IMR-90 (cell line): ENCODE measurements around the gene PIH1D1. TPM values are rescaled to one million over a fixed set of nuclear protein-coding genes. Genes with fewer than 3 reads are reported as not detected.

Experiments used
- ATAC-seq: fragments of 200-7000 bp; cut with Tn5 transposase; 2 replicates; pipeline ENCODE4 v1.9.1; 2020; ENCODE audit warnings: low read depth, mild to moderate bottlenecking, moderate library complexity
- BruUV-seq: library from RNA; stranded (reverse); fragments of 400-500 nt; replicated peaks from 2 replicates; lab custom pipeline; 2021; lab: Mats Ljungman, UMichigan
- CTCF ChIA-PET: fragments of 300-600 bp; formaldehyde crosslinking; extraction: SDS; loops from one replicate; lab custom pipeline; 2021; ENCODE audit warnings: antibody characterized with exemption; lab: Yijun Ruan, JAX
- POLR2A ChIA-PET: fragments of 300-600 bp; sonication (Branson Sonifier 250); formaldehyde crosslinking; loops from one replicate; lab custom pipeline; 2022; ENCODE audit warnings: antibody characterized with exemption; ENCODE audit not compliant: unreplicated experiment; lab: Charles Lee
- DNase-seq: peaks from one replicate; pipeline ENCODE4 v3.0.0; 2013
- H2AFZ ChIP-seq: replicated peaks from 2 replicates; pipeline ENCODE3; 2013; ENCODE audit warnings: low read length, mild to moderate bottlenecking; ENCODE audit not compliant: poor library complexity
- H2AK5ac ChIP-seq: 2 replicates; pipeline ENCODE4 v1.6.1; 2013; ENCODE audit warnings: low read depth, low read length, inconsistent platforms
- H2AK9ac ChIP-seq: replicated peaks from 2 replicates; pipeline ENCODE3; 2013; ENCODE audit warnings: mild to moderate bottlenecking, low read depth, low read length, moderate library complexity; ENCODE audit not compliant: poor library complexity
- H2BK120ac ChIP-seq: 2 replicates; pipeline ENCODE4 v1.6.1; 2013; ENCODE audit warnings: low read depth, low read length, inconsistent platforms
- H2BK15ac ChIP-seq: 3 replicates; pipeline ENCODE4 v1.6.1; 2013; ENCODE audit warnings: low read depth, low read length, inconsistent platforms
- H2BK20ac ChIP-seq: 2 replicates; pipeline ENCODE4 v1.6.1; 2013; ENCODE audit warnings: low read depth, mild to moderate bottlenecking, inconsistent platforms, low read length, moderate library complexity
- H2BK5ac ChIP-seq: 2 replicates; pipeline ENCODE4 v1.6.1; 2013; ENCODE audit warnings: mild to moderate bottlenecking, low read depth, low read length, inconsistent platforms; ENCODE audit not compliant: poor library complexity, severe bottlenecking
- H3K14ac ChIP-seq: replicated peaks from 2 replicates; pipeline ENCODE4 v1.6.1; 2013; ENCODE audit warnings: low read depth, low read length, inconsistent platforms
- H3K18ac ChIP-seq: 2 replicates; pipeline ENCODE4 v1.6.1; 2013; ENCODE audit warnings: low read depth, low read length, control low read depth
- H3K23ac ChIP-seq: 2 replicates; pipeline ENCODE4 v1.6.1; 2013; ENCODE audit warnings: low read depth, low read length, inconsistent platforms
- H3K27ac ChIP-seq: 2 replicates; pipeline ENCODE4 v1.5.1; 2013; ENCODE audit warnings: mild to moderate bottlenecking, control low read depth, low read length; ENCODE audit not compliant: insufficient read depth
- H3K27me3 ChIP-seq: 2 replicates; pipeline ENCODE4 v1.6.1; 2013; ENCODE audit warnings: low read length; ENCODE audit not compliant: control insufficient read depth, insufficient read depth
- H3K36me3 ChIP-seq: 2 replicates; pipeline ENCODE4 v1.6.1; 2013; ENCODE audit warnings: low read length, mixed read lengths; ENCODE audit not compliant: control insufficient read depth, insufficient read depth
- H3K4ac ChIP-seq: 2 replicates; pipeline ENCODE4 v1.6.1; 2013; ENCODE audit warnings: low read depth, low read length, inconsistent platforms
- H3K4me1 ChIP-seq: 2 replicates; pipeline ENCODE4 v1.6.1; 2013; ENCODE audit warnings: low read length, mixed read lengths; ENCODE audit not compliant: control insufficient read depth, insufficient read depth
- H3K4me2 ChIP-seq: 2 replicates; pipeline ENCODE4 v1.6.1; 2013; ENCODE audit warnings: low read depth, mild to moderate bottlenecking, control low read depth, low read length, moderate library complexity
- H3K4me3 ChIP-seq: 2 replicates; pipeline ENCODE4 v1.5.1; 2013; ENCODE audit warnings: low read depth, mild to moderate bottlenecking, control low read depth, low read length, moderate library complexity; ENCODE audit not compliant: insufficient read depth
- H3K56ac ChIP-seq: 2 replicates; pipeline ENCODE4 v1.6.1; 2013; ENCODE audit warnings: low read length, inconsistent platforms; ENCODE audit not compliant: insufficient read depth; ENCODE audit errors: extremely low read depth
- H3K79me1 ChIP-seq, 2 experiments: 2 replicates each; pipeline ENCODE4 v1.6.1; 2013; ENCODE audit warnings: low read length in 2 of 2, inconsistent platforms in 1 of 2, low read depth in 1 of 2
- H3K9ac ChIP-seq: 2 replicates; pipeline ENCODE4 v1.6.1; 2013; ENCODE audit warnings: low read depth, low read length, control low read depth
- H3K9me1 ChIP-seq: 2 replicates; pipeline ENCODE4 v1.6.1; 2013; ENCODE audit warnings: low read length, inconsistent platforms; ENCODE audit not compliant: insufficient read depth
- H3K9me3 ChIP-seq: 2 replicates; pipeline ENCODE4 v1.6.1; 2013; ENCODE audit warnings: low read length; ENCODE audit not compliant: control insufficient read depth, insufficient read depth
- H4K20me1 ChIP-seq: 2 replicates; pipeline ENCODE4 v1.6.1; 2013; ENCODE audit warnings: low read length, inconsistent platforms; ENCODE audit not compliant: insufficient read depth
- H4K5ac ChIP-seq: 2 replicates; pipeline ENCODE4 v1.6.1; 2013; ENCODE audit warnings: mild to moderate bottlenecking, low read depth, low read length, control low read depth
- H4K8ac ChIP-seq, 2 experiments: 2 replicates each; pipeline ENCODE4 v1.6.1; 2013; ENCODE audit warnings: low read depth in 2 of 2, low read length in 2 of 2, control low read depth in 1 of 2, inconsistent platforms in 1 of 2
- H4K91ac ChIP-seq: 2 replicates; pipeline ENCODE4 v1.6.1; 2013; ENCODE audit warnings: low read depth, low read length, inconsistent platforms; ENCODE audit not compliant: insufficient read depth
- BHLHE40 ChIP-seq: fragments of 150-350 bp; IDR thresholded peaks from 2 replicates; pipeline ENCODE4 v1.6.1; 2016; ENCODE audit warnings: mild to moderate bottlenecking, low read depth, low read length
- CEBPB ChIP-seq: IDR thresholded peaks from 2 replicates; pipeline ENCODE4 v1.6.1; 2012; ENCODE audit warnings: low read depth, low read length, improper control_type of control experiment
- MAFK ChIP-seq: IDR thresholded peaks from 2 replicates; pipeline ENCODE4 v1.6.1; 2012; ENCODE audit warnings: low read depth, low read length, improper control_type of control experiment
- MAZ ChIP-seq: IDR thresholded peaks from 2 replicates; pipeline ENCODE4 v1.6.1; 2012; ENCODE audit warnings: low read depth, mild to moderate bottlenecking, low read length, improper control_type of control experiment, moderate library complexity, borderline replicate concordance
- MXI1 ChIP-seq: IDR thresholded peaks from 2 replicates; pipeline ENCODE4 v1.6.1; 2012; ENCODE audit warnings: low read depth, mild to moderate bottlenecking, low read length, moderate library complexity, borderline replicate concordance
- NFE2L2 ChIP-seq: fragments of 150-350 bp; IDR thresholded peaks from 2 replicates; pipeline ENCODE4 v1.6.1; 2016; ENCODE audit warnings: low read depth, mild to moderate bottlenecking, low read length
- POLR2A ChIP-seq: IDR thresholded peaks from 2 replicates; pipeline ENCODE4 v1.6.1; 2012; ENCODE audit warnings: mild to moderate bottlenecking, low read depth, low read length
- RAD21 ChIP-seq: IDR thresholded peaks from 2 replicates; pipeline ENCODE4 v1.6.1; 2012; ENCODE audit warnings: low read length, improper control_type of control experiment
- RCOR1 ChIP-seq: IDR thresholded peaks from 2 replicates; pipeline ENCODE4 v1.6.1; 2012; ENCODE audit warnings: mild to moderate bottlenecking, low read length, improper control_type of control experiment; ENCODE audit not compliant: insufficient replicate concordance
- RFX5 ChIP-seq: IDR thresholded peaks from 2 replicates; pipeline ENCODE4 v1.8.0; 2012; ENCODE audit warnings: low read depth, mild to moderate bottlenecking, low read length, moderate library complexity
- SMC3 ChIP-seq: fragments of 150-350 bp; IDR thresholded peaks from 2 replicates; pipeline ENCODE4 v1.6.1; 2016; ENCODE audit warnings: low read depth, mild to moderate bottlenecking, antibody characterized with exemption, low read length, moderate library complexity
- USF2 ChIP-seq: fragments of 150-350 bp; IDR thresholded peaks from 2 replicates; pipeline ENCODE4 v1.6.1; 2017; ENCODE audit warnings: mild to moderate bottlenecking, antibody characterized with exemption, low read length, low read depth
- WGBS, 2 experiments: methylation state at CpG; one replicate each; pipeline versions ENCODE4 v1.1.5 to v1.1.7; 2013; ENCODE audit warnings: missing lambda C conversion rate in 2 of 2; ENCODE audit not compliant: insufficient read length in 1 of 2; ENCODE audit errors: extremely low coverage in 2 of 2; 5-methylcytosine and 5-hydroxymethylcytosine counted together
- dilution Hi-C: fragments of 300-500 bp; cut with HindIII; formaldehyde crosslinking; loops from one replicate; pipeline ENCODE4 v1.14.3; 2018; ENCODE audit warnings: low sequenced_read_pairs; ENCODE audit not compliant: unreplicated experiment
- in situ Hi-C: fragments of 300-500 bp; cut with MboI; formaldehyde crosslinking; loops from 3 replicates; pipeline ENCODE4 v1.14.3; 2019; ENCODE audit warnings: low sequenced_read_pairs, inconsistent platforms, mixed read lengths
- intact Hi-C: fragments of 100-400 bp; cut with micrococcal nuclease; formaldehyde crosslinking; loops from 2 replicates; pipeline ENCODE4 v1.10.0; 2022
- polyA plus RNA-seq, 3 experiments: library from polyadenylated mRNA; depleted of rRNA; stranded (reverse); fragments of >200 nt; gene quantifications; 2 replicates each; pipeline ENCODE4 v1.2.3, GENCODE V29; 2012; ENCODE audit warnings: low replicate concordance in 1 of 3
- total RNA-seq: library from RNA; depleted of rRNA; stranded (reverse); fragments of >200 nt; gene quantifications from 2 replicates; pipeline ENCODE4 v1.2.3, GENCODE V29; 2012
- TF ChIP-seq, protein P1 (sequence below): conservative IDR thresholded peaks from 2 replicates; pipeline ENCODE4 v1.5.1; 2012; ENCODE audit warnings: mild to moderate bottlenecking, low read depth, low read length, improper control_type of control experiment
- TF ChIP-seq, protein P2 (sequence below): fragments of 150-350 bp; IDR thresholded peaks from 2 replicates; pipeline ENCODE4 v1.6.1; 2016; ENCODE audit warnings: low read depth, mild to moderate bottlenecking, low read length, moderate library complexity, borderline replicate concordance

Gene PIH1D1
- total and polyA plus RNA-seq, 2 of the 4 experiments (the other 2 are of a cell fraction): 77.9 to 122 TPM

DNA sequence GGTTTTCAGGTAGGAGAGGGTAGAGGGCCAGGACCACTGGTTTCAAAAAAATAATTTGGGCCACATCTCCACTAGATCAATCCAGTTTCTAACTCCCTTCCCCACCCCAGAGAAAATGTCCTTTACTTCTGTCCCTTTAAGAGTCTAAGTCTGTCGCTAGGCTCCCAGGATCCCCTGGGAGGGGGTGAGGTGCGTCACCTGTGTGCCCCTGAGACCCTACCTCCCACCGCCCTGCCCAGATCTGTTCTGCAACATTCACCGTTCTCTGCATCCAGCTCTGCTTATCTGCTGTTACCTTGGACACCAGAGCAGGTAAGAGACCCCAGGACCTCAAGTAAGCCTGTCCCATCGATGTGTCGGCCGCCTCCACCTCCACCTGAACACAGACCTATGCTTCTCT, 26.4 kb downstream of the PIH1D1 start, which contains the start of gene GFY:
GFY (plus strand) TSS at position 211 of the 400 bp plus-strand sequence. CDS start 1,043 bp downstream, outside the sequence.
- Histone ChIP-seq H3K23ac (no peak within 1 kb of the TSS), H3K4me3 (no peak within 1 kb of the TSS), H2AK5ac (no peak within 1 kb of the TSS), H4K20me1 (no peaks in the 10 kb centered on the region), H3K56ac (no peak within 1 kb of the TSS), H3K9me1 (no peaks in the 10 kb centered on the region), H2BK120ac (no peak within 1 kb of the TSS), H2BK5ac (no peak within 1 kb of the TSS), H3K27me3 (peaks cover 93% of the 10 kb centered on the region), H3K27ac (no peak within 1 kb of the TSS), H2AFZ (no peak within 1 kb of the TSS), H3K4ac (no peak within 1 kb of the TSS), H3K9ac (no peak within 1 kb of the TSS), H3K4me2 (no peak within 1 kb of the TSS), H3K14ac (no peak within 1 kb of the TSS), H3K36me3 (no peaks in the 10 kb centered on the region), H3K9me3 (peaks cover 2% of the 10 kb centered on the region; the same call in 1 of the 2 replicates), H2BK15ac (no peak within 1 kb of the TSS), H3K18ac (no peak within 1 kb of the TSS), H4K91ac (no peak within 1 kb of the TSS), H4K5ac (no peak within 1 kb of the TSS), H4K8ac (no peak within 1 kb of the TSS), H3K79me1 (no peaks in the 10 kb centered on the region), H2AK9ac (no peak within 1 kb of the TSS), H2BK20ac (no peak within 1 kb of the TSS), H3K4me1 (peaks cover 2% of the 10 kb centered on the region; the same call in 1 of the 2 replicates)
- ATAC-seq: no peak
- no peak for DNase-seq
- no TSS peak for BruUV-seq
- POLR2A ChIA-PET: no interaction called here
- dilution Hi-C loops: no loop called here
- CTCF ChIA-PET: no interaction called here
- 43% methylated on average over 3 of the region's 7 CpGs; no CpG with 5 or more reads in 1 of the 2 experiments for WGBS, 2 experiments
- intact Hi-C loops: no loop called here
- TF ChIP-seq USF2 (no peak), RCOR1 (no peak), BHLHE40 (no peak), MAZ (no peak), POLR2A (no peak), RFX5 (no peak), MXI1 (no peak), NFE2L2 (no peak), MAFK (no peak), CEBPB (no peak), RAD21 (no peak), SMC3 (no peak)
- TF ChIP-seq, protein P1, sequence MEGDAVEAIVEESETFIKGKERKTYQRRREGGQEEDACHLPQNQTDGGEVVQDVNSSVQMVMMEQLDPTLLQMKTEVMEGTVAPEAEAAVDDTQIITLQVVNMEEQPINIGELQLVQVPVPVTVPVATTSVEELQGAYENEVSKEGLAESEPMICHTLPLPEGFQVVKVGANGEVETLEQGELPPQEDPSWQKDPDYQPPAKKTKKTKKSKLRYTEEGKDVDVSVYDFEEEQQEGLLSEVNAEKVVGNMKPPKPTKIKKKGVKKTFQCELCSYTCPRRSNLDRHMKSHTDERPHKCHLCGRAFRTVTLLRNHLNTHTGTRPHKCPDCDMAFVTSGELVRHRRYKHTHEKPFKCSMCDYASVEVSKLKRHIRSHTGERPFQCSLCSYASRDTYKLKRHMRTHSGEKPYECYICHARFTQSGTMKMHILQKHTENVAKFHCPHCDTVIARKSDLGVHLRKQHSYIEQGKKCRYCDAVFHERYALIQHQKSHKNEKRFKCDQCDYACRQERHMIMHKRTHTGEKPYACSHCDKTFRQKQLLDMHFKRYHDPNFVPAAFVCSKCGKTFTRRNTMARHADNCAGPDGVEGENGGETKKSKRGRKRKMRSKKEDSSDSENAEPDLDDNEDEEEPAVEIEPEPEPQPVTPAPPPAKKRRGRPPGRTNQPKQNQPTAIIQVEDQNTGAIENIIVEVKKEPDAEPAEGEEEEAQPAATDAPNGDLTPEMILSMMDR: no peak
- TF ChIP-seq, protein P2, sequence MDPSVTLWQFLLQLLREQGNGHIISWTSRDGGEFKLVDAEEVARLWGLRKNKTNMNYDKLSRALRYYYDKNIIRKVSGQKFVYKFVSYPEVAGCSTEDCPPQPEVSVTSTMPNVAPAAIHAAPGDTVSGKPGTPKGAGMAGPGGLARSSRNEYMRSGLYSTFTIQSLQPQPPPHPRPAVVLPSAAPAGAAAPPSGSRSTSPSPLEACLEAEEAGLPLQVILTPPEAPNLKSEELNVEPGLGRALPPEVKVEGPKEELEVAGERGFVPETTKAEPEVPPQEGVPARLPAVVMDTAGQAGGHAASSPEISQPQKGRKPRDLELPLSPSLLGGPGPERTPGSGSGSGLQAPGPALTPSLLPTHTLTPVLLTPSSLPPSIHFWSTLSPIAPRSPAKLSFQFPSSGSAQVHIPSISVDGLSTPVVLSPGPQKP: no peak
- in situ Hi-C loops: no loop called here
